SIG-M5 treated with dmso at 0.1 percent for 504 hours (cell line): ENCODE results near the gene CEP55.
"Not testable (repeated sequence)": the region's sequence is repeated elsewhere in the genome, so short reads cannot be mapped to it uniquely, and the experiment has no call there.

ENCODE experiments used
- DNase-seq: peaks from one replicate; lab custom pipeline; 2025; ENCODE audit not compliant: unreplicated experiment; lab: John Stamatoyannopoulos, UW

CEP55 gene

DNA sequence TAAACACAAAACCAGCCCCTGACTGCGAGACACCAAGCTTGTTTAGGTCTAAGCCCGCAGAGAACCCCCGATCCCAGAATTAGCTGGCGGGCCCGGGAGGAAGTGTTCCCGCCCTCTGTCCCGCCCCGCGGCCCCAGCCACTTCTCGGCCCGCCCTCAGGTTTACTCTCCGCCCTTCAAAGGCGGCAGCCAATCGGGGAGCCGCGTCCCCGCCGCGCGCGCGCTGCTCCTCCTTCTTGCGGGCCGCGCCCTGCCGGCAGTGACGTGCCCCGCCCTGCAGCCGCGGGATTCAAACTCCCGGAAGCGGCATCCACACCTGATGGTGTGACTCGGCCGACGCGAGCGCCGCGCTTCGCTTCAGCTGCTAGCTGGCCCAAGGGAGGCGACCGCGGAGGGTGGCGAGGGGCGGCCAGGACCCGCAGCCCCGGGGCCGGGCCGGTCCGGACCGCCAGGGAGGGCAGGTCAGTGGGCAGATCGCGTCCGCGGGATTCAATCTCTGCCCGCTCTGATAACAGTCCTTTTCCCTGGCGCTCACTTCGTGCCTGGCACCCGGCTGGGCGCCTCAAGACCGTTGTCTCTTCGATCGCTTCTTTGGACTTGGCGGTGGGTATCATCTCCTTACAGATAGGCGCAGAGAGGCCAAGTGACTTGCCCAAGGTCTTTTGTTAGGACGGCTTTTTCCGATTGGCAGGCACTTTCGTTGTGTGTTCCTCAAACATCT lies at the start of gene CEP55:
CEP55 (plus strand) TSS at position 291 of the 720 bp plus-strand sequence. CDS start 3,440 bp downstream, outside the sequence.
- peak; percentile 87 for DNase-seq

DNA sequence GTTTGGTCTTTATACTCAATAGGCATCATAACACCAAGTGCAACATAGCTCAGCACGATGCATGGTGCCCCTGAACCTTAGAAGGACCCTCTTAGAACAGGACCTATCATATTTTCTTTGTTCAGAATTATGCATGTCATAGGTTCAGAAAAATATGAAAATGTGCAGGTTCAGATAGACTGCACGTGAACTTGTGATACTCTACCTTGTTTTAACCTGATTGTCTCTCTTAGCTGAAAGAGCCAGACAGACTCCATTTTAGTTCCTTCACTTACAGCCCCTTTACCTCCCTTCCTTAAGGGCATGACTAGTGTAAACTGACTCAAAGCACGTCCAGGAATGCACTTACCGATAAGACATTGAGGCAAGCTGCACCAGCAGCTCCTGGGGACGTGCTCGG lies 49.4 kb upstream of the CEP55 start:
- no peak for DNase-seq

- DNase-seq, result no peak
Measured at GRCh38 chr10:93447970-93448369, 48.4 kb upstream of the CEP55 start.

DNA sequence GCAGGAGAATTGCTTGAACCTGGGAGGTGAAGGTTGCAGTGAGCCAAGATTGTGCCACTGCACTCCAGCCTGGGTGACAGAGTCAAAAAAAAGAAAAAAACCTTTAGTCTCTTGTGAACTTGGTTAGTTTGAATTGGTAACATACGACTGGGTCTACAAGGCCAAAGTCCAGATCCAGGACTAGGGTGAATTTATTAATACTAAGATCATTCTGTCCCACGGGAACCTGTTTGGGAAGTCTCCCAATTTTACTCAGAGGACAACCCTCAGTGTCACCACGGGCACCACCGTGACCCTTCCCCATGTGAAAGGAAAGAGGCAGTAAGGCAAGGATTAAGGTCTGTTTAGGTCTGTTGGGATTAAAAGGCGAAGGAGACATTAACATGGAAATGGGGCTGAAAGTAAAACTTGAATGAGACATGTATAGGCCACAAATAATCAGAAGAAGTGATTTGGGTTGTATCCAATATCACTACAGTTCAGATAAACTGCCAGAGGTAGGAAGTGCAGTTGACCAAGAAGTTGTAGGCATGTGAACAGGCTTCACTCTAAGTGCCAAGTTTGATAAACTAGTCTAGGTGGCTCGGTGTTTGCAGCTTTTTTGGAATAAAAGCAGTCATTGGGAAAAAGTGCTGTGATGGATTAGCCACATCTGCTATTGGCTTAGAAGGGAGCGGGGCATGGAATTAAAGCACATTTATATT lies 45.0 kb upstream of the CEP55 start:
- no peak for DNase-seq

GRCh38 chr10:93452143-93452542 lies 44.3 kb upstream of the CEP55 start:
- DNase-seq, result no peak

- no peak for DNase-seq
Measured at GRCh38 chr10:93454146-93454545, 42.3 kb upstream of the CEP55 start.

DNA sequence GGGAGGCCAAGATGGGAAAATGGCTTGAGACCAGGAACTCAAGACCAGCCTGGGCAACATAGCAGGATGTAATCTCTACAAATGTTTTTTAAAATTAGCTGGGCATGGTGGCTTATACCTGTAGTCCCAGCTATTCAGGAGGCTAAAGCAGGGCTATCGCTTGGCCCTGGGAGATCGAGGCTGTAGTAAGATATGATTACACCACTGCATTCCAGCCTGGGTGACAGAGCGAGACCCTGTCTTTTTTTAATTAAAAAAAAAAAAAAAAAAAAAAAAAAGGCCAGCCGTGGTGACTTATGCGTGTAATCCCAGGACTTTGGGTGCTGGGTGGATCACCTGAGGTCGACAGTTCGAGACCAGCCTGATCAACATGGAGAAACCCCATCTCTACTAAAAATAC lies 41.7 kb upstream of the CEP55 start:
- DNase-seq, result no peak

GRCh38 chr10:93456480-93456879 lies 39.9 kb upstream of the CEP55 start:
- no peak for DNase-seq

DNA sequence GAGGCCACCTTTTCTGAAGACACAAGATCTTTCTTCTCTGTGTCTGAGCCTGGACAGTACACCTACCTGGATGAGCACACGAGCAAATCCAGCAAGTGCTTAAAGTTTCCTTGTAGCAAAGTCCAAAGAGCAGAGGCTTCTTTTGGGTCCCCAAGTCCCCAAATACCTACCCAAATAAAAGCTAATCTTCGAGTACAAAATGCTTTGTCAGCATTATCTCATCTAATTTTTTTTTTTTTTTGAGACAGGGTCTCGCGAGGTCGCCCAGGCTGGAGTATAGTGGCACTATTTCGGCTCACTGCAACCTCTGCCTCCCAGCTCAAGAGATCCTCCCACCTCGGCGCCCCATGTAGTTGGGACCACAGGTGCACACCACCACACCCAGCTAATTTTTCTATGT lies 38.9 kb upstream of the CEP55 start:
- DNase-seq, result no peak

DNA sequence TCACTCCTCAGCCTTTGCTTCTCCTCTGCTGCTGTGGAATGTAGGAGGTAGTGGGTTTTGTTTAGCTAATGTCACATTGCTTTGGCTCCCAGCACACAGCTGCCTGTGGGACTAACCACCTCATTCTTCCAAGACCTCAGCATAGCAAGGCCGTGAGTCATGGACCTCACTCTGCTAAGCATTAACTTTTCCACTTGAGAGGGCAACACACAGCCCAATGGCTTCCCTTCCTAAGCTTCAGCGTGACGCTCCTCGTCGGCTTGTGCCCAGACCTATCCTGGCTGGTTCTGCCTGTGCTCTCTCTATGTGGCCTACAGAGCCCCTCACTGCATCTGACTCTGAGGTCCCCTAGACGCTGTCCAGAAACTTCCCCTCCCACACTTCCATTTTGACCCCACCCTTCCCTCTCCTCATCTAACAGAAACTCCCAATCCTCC lies 37.6 kb upstream of the CEP55 start:
- peak; percentile 39 for DNase-seq

DNA sequence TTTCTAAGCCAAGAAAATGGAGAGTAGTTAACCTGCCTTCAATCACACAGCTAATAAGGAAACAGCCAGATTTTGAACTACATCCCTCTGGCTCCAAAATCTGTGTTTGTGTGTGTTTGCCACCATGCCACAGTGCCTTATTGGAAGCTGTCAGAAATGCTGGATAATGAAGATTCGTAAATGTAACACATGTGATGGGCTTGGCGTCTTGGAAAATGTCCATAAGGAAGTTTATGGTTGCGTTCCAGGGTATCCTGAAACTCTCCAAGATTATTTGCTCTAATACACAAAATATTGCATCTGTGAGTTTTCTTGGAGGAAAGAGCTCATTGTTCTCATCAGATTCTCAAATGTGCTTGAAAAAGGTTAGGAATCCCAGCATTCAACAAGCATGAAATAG lies 36.9 kb upstream of the CEP55 start:
- no peak for DNase-seq

- DNase-seq, result no peak
Measured at GRCh38 chr10:93461109-93461806, 35.2 kb upstream of the CEP55 start.

GRCh38 chr10:93461807-93462178 lies 34.6 kb upstream of the CEP55 start:
- no peak for DNase-seq

- no peak for DNase-seq
Measured at GRCh38 chr10:93462371-93462770, 34.0 kb upstream of the CEP55 start.

- DNase-seq, result peak; percentile 39
Measured at GRCh38 chr10:93462881-93463280, 33.5 kb upstream of the CEP55 start.

DNA sequence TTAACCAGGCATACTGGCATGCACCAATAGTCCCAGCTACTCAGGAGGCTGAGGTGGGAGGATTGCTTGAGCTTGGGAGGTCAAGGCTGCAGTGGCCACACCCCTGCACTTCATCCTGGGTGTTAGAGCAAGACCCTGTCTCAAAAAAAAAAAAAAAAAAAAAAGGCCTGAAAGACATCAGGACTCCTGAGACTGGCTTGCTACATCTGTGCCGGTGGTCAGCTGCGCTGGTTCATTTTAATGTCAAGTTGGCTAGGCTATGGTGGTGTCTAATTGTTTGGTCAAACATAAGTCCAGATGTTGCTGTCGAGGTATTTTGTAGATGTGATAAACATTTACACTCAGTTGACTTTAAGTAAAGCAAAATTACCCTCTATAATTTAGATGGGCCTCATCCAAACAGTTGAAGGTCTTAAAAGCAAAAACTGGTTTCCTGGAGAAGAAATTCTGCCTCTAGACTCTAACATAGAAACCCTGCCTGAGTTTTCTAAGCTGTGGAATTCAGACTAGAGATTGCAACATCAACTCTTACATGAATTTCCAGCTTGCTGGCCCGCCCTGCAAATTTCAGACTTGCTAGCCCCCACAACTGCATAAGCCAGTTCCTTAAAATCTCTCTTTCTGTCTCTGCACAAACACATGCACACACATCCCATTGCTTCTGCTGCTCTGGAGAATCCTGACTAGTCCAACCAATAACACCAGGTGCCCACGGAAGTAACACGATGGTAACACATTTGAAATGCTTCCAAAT lies 32.5 kb upstream of the CEP55 start:
- DNase-seq, result peak; percentile 89

GRCh38 chr10:93464776-93465388 lies 31.5 kb upstream of the CEP55 start:
- DNase-seq, result peak; percentile 41

DNA sequence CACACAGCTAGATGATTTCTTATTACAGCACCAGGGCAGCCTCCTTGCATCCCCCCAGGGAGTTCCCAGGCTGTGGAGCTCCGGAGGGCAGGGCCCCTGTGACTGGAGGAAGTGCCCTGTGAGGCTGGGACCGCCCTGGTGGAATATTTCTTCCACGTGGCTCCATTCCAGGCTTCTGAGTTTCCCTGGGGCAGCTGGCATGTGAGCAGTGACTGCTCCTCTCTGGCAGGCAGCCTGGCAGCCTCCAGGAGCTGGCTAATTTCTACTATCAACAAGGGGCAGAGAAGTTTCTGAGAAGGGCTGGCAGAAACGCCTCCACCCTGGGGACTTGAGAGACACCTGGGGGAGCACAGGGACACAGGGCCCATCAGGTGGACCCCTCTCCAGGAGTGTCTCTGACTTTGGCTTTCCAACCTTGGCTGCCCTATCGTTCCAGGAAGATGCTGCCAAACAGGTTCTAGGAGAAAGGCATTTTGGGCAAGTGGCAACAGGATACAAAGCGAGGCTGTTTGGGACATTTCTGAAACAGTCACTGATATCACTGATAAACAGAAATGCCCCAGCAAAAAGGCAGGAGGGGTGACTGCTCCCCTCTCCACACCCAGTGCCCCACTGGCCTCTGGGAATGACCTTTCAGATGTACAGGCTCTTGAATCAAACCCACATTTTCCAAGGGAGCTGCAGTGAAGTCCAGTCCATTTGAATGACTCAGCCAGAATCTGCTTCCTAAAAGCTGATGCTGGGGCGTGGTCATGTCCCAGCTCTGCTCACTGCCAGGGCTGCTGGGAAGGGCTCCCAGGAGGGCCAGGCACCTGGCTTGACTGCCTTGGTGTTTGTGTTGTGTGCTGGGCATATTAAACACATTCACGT lies 30.4 kb upstream of the CEP55 start:
- DNase-seq, result peak; percentile 78

- not testable (repeated sequence) for DNase-seq
Measured at GRCh38 chr10:93467635-93468034, 28.8 kb upstream of the CEP55 start.
